NOMO-1 treated with DMSO at 0.1 percent for 48 hours (cell line): ENCODE measurements around the gene TRIM43B.
"Not testable (repeated sequence)": the region's sequence is repeated elsewhere in the genome, so short reads cannot be mapped to it uniquely, and the experiment has no call there.

ENCODE experiments used
- DNase-seq: peaks from one replicate; lab custom pipeline; 2025; ENCODE audit not compliant: unreplicated experiment; lab: John Stamatoyannopoulos, UW

The TRIM43B gene

DNA sequence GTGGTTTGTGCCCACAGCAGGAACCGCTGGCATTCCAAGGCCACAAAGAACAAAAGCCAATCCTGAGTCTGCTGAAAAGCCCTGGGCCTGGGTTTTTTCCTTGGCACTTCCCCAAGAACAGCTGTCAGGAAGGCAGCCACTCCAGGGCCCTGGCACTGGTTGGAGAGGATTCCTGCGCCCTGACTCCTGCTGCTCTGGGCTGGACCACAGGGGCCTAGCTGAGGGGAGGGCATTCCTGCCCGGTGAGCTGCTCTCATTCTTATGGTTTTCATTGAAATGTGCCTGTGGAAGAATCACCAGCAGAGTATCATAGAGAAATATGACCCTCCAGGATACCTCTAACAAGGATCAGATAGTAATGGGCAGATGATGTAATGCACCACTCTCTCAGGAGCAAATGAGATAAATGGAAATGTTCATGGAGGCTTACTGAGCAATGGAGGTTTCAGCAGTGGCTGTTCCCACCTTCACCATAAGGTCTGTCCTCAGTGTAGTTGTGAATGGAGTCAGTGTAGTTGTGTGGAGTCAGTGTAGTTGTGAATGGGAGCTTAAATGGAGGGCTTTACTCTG is 50.0 kb downstream of the TRIM43B start:
- not testable (repeated sequence) for DNase-seq

DNA sequence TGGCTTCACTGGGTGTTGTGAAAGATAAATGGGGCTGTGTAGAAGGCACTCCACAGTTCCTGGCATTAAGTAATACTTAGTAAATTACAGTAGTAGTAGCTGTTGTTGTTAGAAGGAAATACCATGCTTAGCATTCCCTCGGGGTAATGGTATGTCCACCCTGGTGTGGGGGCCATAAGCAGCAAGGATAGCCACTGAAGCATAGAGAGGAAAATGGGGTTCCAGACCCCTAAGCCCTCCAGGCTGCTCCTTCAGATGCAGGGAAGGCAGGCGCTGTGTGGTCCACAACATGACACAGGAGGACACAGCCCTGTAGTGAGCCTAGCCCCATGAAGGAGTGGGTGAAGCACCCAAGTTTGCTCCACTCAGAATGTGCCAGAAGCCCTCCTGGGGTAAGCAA is 50.6 kb downstream of the TRIM43B start:
- DNase-seq = not testable (repeated sequence)

DNA sequence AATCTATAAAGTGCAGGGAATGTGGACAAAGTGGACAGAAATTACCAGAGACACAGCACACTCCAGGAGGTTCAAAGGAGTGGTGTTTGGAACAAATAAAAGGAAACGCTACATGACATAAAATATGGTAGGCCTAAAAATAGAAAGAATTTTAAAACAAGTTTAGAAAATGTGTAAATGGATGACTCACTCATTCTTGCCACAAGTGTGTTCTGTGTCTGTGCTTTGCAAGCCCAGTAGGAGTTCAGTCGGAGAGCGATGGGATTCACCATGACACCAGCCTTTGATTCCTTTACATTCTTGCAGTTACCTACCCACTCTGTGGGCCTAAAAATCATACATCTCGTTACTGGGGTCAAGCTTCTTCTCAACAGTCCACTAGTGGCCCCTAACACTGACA is 51.2 kb downstream of the TRIM43B start:
- DNase-seq = not testable (repeated sequence)

DNA sequence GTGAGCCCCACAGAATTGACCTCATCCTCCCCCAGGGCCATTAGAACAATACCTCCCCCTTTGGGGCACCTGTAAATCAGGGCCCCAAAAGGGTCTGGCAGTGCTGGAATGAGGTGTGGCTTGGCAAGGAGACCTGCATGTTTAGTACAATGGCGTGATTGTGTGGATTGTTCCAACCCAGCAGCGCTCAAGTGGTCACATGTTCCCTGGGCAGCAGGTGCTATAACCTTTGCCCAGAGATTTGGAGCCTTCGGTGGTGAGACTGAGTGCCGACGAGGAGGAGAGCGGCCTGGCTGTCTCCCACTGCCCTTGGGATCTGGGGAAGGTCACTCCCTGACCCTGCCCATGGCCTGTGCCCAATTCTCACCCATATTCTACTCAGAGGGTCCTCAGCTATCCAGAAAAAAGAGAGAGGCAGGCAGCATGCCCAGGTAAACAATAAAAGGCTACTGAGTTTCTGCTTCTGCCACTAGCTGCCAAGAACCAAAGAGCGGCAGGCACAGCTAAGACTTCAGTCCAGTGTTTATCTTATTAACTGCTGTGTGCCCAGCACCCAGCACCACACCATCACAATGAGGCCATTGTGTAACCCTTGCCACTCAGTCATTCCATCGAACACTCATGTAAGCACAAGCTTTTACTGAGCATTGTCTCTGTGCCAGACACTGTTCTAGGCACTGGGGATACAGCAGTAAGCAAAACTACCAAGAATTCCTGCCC is 54.6 kb downstream of the TRIM43B start:
- not testable (repeated sequence) for DNase-seq

DNA sequence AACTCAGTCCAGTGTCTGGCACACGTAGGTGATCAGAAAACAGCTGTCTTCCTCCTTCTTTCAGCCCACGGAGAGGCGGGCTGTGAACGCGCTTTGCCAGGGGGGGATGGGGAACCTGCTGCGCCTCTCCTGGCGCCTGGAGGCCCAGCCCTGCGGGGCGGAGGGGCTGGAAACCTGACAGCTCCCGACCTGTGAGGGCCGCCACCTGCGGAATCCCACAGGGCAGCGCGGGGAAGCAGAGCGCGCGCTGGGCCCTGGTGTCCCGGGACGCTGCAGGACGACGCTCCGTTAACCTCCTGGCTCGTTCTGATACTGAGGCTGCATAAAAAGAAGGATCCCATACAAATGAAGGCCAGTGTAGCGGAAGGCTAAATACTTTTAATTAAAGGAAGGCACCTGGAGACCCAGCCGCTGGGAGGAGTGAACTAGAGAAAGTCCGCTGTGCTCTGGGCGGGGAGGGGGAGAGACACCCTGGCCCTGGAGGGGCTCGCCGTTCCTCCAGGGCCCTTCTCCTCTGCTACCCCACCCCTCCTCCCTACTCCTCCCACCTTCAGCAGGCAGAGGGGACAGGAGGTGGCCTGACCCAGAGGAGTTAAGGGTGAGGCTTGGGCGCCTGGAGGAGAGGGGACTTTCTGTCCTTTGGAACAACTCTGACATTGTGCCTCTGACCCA is 57.2 kb downstream of the TRIM43B start:
- not testable (repeated sequence) for DNase-seq
